Measurements from ENCODE around the gene PKHD1.

PKHD1 gene

DNA sequence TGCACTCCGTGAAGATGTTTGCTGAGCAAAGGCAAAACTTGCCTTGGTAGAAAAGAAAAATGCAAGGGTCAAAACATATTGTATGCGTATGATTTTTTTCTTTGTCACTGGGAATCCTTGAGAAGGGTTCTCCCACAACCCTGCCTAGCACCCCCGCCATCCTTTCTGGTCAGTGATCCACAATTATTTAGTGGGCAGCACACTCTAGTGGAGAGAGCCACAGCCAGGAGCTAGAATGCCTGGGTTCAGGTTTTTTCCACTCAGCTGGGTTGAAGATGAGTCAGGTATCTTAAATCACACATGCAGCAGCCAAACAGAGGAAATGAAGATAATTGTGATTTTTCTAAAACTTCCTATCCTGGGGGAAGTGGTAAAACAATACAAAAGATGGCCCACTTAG is 243.1 kb downstream of the PKHD1 start:
- DNase-seq: no peak

- DNase-seq: no peak
Observed at GRCh38 chr6:51843456-51844056, 243.9 kb downstream of the PKHD1 start.

- DNase-seq: no peak
Observed at GRCh38 chr6:51842804-51843378, 244.5 kb downstream of the PKHD1 start.

DNA sequence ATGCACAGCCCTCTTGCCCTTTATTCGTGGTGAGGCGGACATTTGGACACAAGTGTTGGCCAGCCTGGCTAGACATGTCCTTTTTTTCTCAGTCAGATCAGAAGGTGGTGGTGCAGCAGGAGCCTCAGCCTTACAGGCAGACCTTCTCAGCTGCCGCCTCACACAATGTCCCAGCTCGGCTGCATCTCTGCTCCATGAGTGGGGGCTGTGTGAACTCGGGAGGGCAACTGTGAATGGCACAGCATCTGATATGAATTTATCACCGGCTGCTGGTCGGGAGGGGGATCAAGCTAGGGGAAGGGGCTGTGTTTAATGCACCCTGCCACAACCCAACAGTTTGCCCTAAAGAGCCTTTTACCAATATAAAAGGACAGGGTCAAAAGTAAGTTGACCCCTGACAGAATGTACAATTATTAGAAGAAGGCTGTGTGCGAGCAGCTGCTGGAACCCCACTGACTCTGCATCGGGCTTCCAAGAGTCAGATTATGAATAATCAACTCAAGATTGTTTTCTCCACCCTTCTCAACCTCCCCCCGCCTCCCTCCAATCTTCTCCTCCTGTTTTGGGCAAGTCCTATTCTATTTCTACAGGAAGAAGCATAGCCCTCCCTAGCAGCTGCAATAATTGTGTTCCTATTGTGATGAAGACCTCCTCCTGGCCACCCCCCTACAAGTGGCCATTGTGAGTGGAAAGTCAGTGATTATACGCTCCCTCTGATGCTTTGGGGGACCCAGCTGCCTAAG is 245.2 kb downstream of the PKHD1 start:
- DNase-seq: no peak

DNA sequence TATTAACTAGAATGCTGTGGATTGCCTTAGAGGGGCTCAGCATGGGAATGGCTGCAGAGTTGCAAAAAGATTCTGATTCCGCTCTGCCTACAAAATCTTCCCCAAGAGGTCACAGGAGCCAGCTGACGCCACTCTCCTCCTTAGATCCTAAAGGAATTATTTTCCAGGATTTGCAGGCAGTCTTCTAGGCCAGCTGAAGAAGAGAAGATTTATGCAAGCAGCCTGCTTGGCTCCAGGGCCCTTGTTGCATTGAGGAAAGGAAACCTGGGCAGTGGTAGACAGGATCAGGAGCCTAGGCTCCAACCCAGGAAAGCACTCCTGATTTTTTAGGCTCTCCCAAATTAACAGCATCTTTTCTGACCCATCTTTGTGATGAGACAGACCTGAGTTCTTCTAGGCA is 245.8 kb downstream of the PKHD1 start:
- DNase-seq: no peak

DNA sequence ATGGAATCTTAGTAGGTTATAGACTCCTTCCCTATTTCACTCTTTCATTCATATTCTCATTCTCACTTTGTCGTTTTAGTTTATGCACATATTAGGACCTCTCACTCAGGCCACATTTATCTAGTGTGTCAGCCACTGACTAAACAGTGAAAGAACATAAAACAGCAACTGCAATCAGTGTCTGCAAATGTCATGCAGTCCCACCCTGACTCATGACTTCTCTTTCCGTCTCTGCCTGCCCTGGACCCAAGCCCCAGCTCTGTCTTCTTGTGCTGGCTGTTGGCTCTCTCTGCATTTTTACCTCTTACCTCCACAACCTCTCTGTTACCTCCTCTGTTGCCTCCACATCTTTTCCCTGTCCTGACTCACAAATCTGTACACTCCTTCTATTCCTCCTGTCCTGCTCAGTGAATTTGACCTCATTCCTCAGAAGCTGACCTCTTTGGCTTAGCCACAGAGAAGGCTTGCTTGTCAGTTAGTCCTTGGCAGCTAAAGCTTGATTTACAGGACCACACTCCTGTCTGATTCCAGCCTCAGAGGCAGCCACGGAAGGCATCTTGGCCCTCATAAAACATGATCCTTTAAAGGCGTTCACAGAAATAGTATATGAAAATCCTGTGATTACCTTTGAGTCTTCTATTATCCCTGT is 247.6 kb downstream of the PKHD1 start:
- DNase-seq: no peak

GRCh38 chr6:51830666-51831065 is 256.7 kb downstream of the PKHD1 start:
- no peak for DNase-seq

- DNase-seq: no peak
Observed at GRCh38 chr6:51827580-51827979, 259.8 kb downstream of the PKHD1 start.

DNA sequence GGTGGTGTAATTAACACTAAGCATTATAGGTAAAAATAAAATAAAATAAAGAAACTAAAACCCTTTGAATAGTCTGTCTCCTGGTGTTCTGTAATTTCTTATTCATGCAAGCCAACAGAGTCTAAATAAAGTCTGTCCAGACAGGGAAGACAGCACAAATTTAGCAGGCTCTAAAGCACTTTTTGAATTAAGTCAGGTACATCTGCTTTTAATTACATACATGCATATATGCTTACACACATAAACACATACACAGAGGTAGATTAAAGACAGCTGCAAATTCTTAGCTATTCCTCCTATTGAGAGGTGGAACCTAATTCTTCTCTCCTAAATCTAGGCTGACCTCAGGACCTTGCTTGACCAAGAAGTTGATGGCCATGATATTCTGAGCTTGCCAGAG is 262.5 kb downstream of the PKHD1 start:
- DNase-seq: no peak

GRCh38 chr6:51820555-51820954 is 266.9 kb downstream of the PKHD1 start:
- no peak for DNase-seq

- no peak for DNase-seq
Observed at GRCh38 chr6:51818520-51819022, 268.8 kb downstream of the PKHD1 start.

DNA sequence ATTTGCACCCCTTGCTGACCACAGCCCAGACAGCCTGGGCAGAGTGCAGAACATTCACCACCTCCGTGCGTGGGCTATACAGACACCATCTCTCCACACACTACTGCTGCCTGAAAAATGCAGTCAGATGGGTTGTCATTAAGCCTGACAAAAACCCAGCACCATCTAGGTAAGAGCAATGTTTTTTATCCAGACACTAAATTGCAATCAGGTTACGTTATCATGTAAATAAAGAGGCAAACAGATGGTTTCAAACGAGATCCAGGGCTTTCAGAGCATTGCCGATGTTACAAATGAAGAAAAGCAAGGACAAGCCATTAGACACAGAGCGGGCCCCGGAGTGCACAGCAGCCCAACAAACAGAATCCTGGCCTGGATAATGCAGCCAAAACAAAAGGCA is 269.6 kb downstream of the PKHD1 start:
- DNase-seq: no peak

- no peak for DNase-seq
Observed at GRCh38 chr6:51814418-51814817, 273.0 kb downstream of the PKHD1 start.

DNA sequence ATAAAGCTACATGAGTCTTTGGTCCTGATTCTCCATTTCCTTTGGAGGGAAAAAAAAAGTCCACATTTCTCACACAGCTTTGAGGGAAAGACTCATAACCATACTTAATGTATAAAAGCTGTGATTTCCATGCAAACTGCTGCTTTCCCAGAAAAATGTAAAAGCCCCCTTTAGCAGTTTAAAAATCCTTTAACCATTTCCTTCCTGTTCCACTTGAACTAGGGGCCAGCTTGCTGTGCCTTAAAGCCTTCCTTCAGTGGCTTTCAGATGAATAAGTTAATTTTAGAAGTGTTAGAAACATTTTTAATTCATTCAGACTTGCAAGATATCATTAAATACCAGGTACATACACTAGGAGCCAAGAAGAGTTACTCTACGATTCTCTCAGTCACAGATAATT is 273.5 kb downstream of the PKHD1 start:
- DNase-seq: no peak

DNA sequence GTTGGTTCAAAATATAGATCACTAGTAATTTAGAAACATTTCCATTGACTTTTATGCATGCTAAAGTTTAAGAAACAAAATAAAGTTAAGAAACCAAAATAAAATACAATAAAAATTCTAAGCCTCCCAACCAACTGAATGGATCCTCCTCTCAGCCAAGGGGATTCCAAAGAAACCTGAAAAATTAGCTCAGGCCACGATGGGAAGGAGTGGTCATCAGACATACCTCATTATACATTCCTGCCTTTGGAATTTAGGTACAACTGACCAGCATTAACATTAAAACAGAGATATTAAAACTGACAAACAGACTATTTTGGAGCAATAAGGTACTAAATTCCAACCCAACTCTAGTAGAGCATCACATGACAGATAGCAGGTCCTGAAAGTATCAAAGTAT is 275.2 kb downstream of the PKHD1 start:
- DNase-seq: no peak

- DNase-seq: no peak
Observed at GRCh38 chr6:51805517-51805916, 281.9 kb downstream of the PKHD1 start.

- DNase-seq: no peak
Observed at GRCh38 chr6:51800603-51801002, 286.8 kb downstream of the PKHD1 start.

- no peak for DNase-seq
Observed at GRCh38 chr6:51793393-51793792, 294.0 kb downstream of the PKHD1 start.

- DNase-seq: no peak
Observed at GRCh38 chr6:51792273-51793030, 295.0 kb downstream of the PKHD1 start.

- no peak for DNase-seq
Observed at GRCh38 chr6:51790946-51791345, 296.5 kb downstream of the PKHD1 start.

DNA sequence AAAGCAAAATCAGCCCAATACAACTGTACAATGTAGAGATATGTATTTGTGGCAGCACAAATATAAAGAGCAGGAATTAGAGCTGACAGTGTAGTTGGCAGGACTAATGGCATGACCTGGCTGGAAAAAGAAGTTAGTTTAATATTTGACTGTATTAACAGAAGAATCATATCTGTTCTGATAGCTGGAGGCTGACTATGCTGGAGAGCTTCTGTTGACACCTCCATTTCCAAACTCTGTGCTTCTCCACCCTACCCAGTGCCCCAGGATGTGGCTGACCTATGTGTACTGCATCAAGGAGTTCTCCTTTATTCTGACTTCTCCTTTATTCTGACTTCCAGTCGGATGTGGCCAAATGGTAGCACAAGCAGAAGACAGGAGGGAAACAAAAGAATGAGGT is 299.3 kb downstream of the PKHD1 start:
- no peak for DNase-seq

DNA sequence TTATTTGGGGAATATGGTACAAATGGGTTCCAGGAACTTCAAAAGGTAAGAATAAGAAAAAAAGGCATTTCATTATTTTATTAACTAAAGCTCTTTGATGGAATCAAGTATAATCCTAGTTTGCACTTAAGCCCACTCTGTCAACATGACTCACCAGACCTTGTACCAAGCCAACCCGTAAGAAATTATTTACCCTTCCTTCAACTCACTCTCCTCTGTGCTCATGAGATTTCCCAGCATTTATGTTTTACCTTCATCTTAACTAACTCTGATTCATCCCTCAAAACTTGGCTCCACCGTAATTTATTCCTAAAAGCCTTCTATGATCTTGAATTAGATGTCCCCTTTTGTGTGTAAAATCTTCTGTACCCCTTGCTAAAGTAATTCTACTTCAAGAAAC is 308.7 kb downstream of the PKHD1 start:
- DNase-seq: no peak

DNA sequence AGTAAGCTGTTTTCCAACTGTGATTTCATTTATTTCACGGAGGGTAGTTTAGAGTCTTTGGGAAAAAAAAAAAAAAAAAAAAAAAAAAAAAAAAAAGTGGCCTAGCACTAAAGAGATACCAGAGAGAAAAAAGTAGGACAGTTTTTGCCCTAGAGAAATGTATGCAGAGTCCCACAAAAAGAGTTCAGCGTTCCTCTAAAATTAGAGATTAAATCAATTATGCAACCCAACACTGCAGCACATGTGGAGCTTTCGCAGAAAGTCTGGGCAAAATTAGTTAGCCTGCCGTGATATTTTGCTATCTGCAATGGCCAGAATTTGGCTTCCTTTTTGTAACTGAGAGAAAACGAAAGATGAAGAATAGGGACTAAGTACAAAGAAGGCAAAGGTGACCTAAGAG is 309.8 kb downstream of the PKHD1 start:
- DNase-seq: no peak
